ENCODE measurements around the gene ZNF750.

GRCh38 chr17:82839617-82840292 is at the start of gene ZNF750:
- TF ChIP-seq POLR2AphosphoS5 (IDR thresholded peaks at IDR 0.05; ENCODE audit: low read depth, low read length) (no peak), SIN3A (IDR thresholded peaks at IDR 0.05; ENCODE audit: borderline replicate concordance, insufficient read depth, low read length) (no peak), TAF1 (IDR thresholded peaks at IDR 0.05; ENCODE audit: borderline replicate concordance, insufficient read depth, low read length) (no peak)
